ENCODE measurements around the gene CST2.
"Not testable (repeated sequence)": the region's sequence is repeated elsewhere in the genome, so short reads cannot be mapped to it uniquely, and the experiment has no call there.

CST2 gene, protein sequence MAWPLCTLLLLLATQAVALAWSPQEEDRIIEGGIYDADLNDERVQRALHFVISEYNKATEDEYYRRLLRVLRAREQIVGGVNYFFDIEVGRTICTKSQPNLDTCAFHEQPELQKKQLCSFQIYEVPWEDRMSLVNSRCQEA

DNA sequence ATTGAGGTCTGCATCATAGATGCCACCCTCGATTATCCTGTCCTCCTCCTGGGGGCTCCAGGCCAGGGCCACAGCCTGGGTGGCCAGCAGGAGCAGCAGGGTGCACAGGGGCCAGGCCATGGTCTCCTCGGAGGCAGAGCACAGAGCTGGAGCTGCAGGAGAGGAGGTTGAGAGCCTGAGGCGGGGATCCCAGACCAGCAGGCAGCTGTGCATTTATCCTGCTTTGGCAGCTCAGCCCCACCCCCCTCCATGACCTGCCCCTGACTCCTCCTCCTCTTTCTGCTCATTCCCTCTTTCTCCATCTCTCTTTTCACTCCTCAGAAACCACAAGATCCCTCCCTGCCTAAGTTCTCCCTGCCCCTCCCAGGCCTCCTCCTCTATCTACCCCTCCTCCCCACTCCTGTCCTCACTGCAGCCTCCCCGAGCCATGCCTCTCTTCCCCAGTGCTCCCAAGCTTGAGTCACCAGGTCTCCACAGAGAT, at the start of gene CST2:
TSS of gene CST2 (minus strand) at position 189 of the 481 bp plus-strand sequence. CDS start at position 120, 69 bp downstream.
- no peak for DNase-seq (ENCODE audit: low read depth in 3 of 3, low spot score in 1 of 3)

GRCh38 chr20:23875606-23876237, 49.2 kb upstream of the CST2 start:
- DNase-seq (ENCODE audit: low read depth in 3 of 3, low spot score in 1 of 3): no peak

GRCh38 chr20:23874747-23875146, 48.2 kb upstream of the CST2 start:
- no peak for DNase-seq (ENCODE audit: low read depth in 3 of 3, low spot score in 1 of 3)

GRCh38 chr20:23873370-23874015, 47.0 kb upstream of the CST2 start:
- DNase-seq (ENCODE audit: low read depth in 3 of 3, low spot score in 1 of 3): no peak

- no peak for DNase-seq (ENCODE audit: low read depth in 3 of 3, low spot score in 1 of 3)
These were observed 45.5 kb upstream of the CST2 start for GRCh38 chr20:23872065-23872464.

DNA sequence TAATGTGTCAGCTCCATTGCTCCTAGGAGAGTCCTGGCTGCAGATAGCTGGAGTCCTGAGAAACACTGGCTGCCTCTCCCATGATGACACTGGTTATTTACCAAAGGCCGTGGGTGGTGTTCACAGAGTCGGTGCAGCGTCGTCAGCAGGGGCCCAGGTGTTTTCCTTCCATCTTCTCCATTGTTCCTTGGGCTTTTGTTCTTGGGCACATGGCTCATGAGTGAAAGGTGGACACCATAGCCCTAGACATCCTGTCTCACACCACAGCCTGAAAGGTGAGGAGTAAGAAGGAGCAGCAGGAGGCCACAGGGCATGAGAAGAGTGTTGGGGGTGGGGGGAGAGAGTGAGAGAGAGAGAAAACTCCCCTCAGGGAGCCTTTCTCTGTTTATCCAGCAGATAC, 43.9 kb upstream of the CST2 start:
- no peak for DNase-seq (ENCODE audit: low read depth in 3 of 3, low spot score in 1 of 3)

- DNase-seq (ENCODE audit: low read depth in 3 of 3, low spot score in 1 of 3): no peak
These were observed 43.0 kb upstream of the CST2 start for GRCh38 chr20:23869520-23869919.

DNA sequence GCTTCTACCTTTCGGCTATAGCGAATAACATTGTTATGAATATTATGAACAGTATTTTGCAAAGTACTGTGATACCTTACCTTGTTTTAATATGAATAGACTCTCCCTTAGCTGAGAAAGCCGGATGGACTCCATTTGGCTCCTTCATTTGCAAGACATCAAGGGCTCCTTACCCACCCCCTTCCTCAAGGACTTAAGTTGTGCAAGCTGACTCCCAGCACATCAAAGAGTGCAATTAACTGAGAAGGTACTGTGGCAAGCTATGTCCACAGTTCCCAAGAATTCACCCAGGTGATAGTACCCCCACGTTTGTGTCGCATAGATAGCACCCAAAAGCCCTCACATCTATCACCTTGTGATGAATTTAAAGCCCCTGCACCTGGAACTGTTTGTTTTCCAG, 41.8 kb upstream of the CST2 start:
- no peak for DNase-seq (ENCODE audit: low read depth in 3 of 3, low spot score in 1 of 3)

DNA sequence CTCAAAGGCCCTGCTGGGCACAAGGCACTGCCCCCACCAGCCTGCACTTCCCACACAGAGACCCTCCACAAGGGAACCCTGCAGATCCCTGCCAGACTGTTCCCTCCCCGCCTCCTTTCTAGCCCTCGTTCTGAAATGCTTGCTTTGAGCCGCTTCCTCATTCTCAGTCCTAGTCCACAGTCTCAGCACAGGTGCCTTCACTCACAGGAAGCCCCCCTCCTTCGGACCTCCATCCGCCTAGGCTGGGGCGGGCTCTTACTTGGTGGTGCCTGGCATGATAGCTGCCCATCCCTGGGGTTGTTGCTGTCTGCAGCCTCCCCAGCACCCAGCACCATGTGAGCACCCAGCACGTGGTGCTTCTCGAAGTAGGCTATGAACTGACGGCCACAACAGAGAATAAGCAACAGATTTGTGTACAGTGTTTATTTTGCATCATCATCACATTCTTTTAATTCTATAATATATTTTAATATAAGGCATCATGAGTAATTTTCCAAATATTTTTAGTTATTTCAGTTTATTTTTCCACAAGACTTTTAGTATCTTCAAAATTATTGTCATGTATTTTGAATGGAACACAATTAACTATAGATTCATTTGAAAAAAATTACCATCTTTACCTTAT, 40.7 kb upstream of the CST2 start:
- DNase-seq (ENCODE audit: low read depth in 3 of 3, low spot score in 1 of 3): no peak

DNA sequence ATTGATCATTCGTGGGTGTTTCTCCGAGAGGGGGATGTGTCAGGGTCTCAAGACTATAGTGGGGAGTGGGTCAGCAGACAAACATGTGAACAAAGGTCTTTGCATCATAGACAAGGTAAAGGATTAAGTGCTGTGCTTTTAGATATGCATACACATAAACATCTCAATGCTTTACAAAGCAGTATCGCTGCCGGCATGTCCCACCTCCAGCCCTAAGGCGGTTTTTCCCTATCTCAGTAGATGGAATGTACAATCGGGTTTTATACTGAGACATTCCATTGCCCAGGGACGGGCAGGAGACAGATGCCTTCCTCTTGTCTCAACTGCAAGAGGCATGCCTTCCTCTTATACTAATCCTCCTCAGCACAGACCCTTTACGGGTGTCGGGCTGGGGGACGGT, 34.2 kb upstream of the CST2 start:
- not testable (repeated sequence) for DNase-seq (ENCODE audit: low read depth in 3 of 3, low spot score in 1 of 3)

GRCh38 chr20:23857962-23858595, 31.6 kb upstream of the CST2 start:
- DNase-seq (ENCODE audit: low read depth in 3 of 3, low spot score in 1 of 3): no peak

- DNase-seq (ENCODE audit: low read depth in 3 of 3, low spot score in 1 of 3): no peak
These were observed 30.2 kb upstream of the CST2 start for GRCh38 chr20:23856736-23857135.

DNA sequence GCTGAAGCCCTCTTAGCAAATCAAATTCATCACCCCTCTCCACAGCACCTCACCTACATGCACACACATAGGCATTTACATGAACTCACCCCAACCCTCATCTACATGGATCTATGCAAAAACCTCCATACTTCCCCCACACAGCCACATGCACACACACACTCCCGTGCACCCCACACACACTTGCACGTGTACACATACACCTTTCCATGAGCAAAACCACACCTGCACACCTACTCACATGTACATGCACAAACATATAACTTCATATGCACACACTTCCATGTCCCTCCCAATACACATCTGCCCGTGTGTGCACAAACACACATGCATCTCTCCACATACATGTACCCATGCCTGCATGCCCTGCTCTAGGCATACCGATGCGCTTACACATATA, 29.7 kb upstream of the CST2 start:
- no peak for DNase-seq (ENCODE audit: low read depth in 3 of 3, low spot score in 1 of 3)

GRCh38 chr20:23841693-23842092, 15.2 kb upstream of the CST2 start:
- DNase-seq (ENCODE audit: low read depth in 3 of 3, low spot score in 1 of 3): no peak

GRCh38 chr20:23835716-23836115, 9.2 kb upstream of the CST2 start:
- no peak for DNase-seq (ENCODE audit: low read depth in 3 of 3, low spot score in 1 of 3)

DNA sequence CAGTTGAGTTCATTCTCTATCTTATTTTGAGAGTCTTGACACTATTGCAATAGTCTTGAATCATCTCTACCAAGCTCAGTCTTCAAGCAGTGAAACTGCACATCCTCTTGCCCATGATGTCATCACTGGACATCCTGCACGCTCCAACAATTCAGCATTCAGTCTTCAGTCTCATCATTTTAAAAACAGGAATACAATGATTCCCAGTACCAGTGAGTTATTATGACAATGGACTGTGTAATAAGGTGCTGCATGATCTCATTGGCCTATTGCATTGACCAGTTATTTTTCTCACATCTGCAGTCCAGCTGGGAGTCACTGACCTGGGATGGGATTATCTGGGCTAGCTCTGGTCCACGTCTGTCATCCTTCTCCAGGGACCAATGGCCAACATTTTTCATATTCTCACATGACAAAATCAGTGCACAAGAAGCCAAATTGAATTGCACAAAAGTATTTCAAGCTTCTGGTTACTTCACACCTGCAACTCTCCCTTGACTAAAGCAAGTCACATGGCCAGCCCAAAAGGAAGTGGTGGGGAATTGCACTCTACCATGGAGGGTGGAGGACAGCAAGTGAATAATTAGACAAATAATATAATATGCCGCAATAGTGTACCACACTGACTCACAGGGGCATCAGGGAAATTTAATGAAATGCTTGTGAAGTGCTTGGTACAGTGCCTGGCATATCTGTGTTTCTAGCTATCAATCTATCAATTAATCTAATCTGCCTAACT, 6.4 kb upstream of the CST2 start:
- DNase-seq (ENCODE audit: low read depth in 3 of 3, low spot score in 1 of 3): no peak

- not testable (repeated sequence) for DNase-seq (ENCODE audit: low read depth in 3 of 3, low spot score in 1 of 3)
These were observed 5.4 kb upstream of the CST2 start for GRCh38 chr20:23831961-23832360.

DNA sequence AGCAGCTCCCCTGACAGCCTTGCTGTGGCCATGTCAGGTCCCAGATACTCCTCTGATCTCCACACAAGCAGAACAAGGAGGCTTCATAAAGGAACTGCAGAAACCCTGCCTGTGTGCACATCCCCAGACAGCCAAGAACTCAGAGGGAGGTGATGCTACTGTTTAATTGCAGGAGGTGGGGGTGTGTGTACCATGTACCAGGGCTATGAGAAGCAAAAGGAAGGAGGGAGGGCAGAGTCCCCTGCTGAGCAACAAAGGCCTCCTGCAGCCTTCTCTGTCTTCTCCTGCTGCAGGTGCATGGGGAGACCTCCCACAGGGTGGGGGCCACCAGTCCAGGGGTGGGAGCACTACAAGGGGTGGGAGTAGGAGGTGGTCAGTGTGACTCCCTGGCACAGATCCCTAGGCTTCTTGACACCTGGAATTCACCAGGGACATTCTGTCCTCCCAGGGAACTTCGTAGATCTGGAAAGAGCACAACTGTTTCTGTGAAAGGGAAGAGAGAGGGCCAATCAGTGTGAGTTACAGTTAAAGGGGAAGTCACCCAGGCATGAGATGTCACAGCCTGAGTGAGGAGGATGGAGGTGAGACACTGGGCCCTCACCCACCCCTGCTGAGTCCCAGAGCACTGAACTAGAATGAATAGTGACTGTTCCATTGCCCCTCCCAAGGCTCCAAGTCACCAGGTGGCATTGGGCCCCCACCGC, 2.8 kb downstream of the CST2 start:
- DNase-seq (ENCODE audit: low read depth in 3 of 3, low spot score in 1 of 3): no peak

- no peak for DNase-seq (ENCODE audit: low read depth in 3 of 3, low spot score in 1 of 3)
These were observed 3.4 kb downstream of the CST2 start for GRCh38 chr20:23823111-23823510.

- DNase-seq (ENCODE audit: low read depth in 3 of 3, low spot score in 1 of 3): no peak
These were observed 6.0 kb downstream of the CST2 start for GRCh38 chr20:23820493-23820892.
